ENCODE measurements around the gene NHS.

DNA sequence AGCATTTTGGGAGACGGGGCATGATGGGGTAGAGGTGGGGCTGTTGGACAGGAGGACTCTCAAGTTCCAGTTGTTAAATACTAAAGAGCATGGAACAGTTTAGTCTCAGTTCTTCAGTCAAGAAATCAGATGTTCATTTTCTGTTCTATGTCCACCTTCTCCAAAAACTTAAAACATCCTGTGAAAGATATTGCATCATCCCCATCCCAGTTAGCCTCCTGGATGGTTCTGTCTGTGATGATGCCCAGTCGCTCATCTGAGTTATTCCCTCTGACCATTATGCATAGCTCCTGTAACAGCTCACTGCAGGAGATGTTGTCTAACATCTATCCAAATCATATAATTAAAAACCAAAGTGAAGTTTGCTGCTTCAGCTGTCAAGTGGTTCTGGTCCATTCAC, 330.2 kb downstream of the NHS start:
- TF ChIP-seq, protein P1, sequence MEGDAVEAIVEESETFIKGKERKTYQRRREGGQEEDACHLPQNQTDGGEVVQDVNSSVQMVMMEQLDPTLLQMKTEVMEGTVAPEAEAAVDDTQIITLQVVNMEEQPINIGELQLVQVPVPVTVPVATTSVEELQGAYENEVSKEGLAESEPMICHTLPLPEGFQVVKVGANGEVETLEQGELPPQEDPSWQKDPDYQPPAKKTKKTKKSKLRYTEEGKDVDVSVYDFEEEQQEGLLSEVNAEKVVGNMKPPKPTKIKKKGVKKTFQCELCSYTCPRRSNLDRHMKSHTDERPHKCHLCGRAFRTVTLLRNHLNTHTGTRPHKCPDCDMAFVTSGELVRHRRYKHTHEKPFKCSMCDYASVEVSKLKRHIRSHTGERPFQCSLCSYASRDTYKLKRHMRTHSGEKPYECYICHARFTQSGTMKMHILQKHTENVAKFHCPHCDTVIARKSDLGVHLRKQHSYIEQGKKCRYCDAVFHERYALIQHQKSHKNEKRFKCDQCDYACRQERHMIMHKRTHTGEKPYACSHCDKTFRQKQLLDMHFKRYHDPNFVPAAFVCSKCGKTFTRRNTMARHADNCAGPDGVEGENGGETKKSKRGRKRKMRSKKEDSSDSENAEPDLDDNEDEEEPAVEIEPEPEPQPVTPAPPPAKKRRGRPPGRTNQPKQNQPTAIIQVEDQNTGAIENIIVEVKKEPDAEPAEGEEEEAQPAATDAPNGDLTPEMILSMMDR (IDR thresholded peaks at IDR 0.05) = no peak
- TF ChIP-seq ZFX (IDR thresholded peaks at IDR 0.05; ENCODE audit: borderline replicate concordance) = no peak
